Adrenal gland (tissue), 12 donors: ENCODE data around the gene SLC19A1. TPM values are rescaled to one million over a fixed set of nuclear protein-coding genes. Genes with fewer than 3 reads are reported as not detected.

Source experiments
- DNase-seq, 7 donors: peaks; one replicate each; pipeline ENCODE4 v3.0.0-alpha.2; 2019 to 2020
- H3K27ac ChIP-seq, 5 donors: fragments of 200-600 bp; sonication (generic) in 4 of 5; 1 replicate in 3 of 5; 2 replicates in 2 of 5; pipeline versions ENCODE4 v1.5.1 to v1.8.0; 2016 to 2020; ENCODE audit warnings: mild to moderate bottlenecking in 1 of 5
- H3K27me3 ChIP-seq: fragments of 200-600 bp; 2 replicates; pipeline ENCODE4 v1.8.0; 2021
- H3K36me3 ChIP-seq, 2 donors: fragments of 200-600 bp; replicated peaks in 1 of 2; 1 replicate in 1 of 2; 2 replicates in 1 of 2; pipeline versions ENCODE4 v1.5.1 to v1.8.0; 2018 to 2022
- H3K4me1 ChIP-seq, 2 donors: fragments of 200-600 bp; replicated peaks in 1 of 2; 1 replicate in 1 of 2; 2 replicates in 1 of 2; pipeline versions ENCODE4 v1.5.1 to v1.8.0; 2018 to 2021
- H3K4me3 ChIP-seq, 4 donors: fragments of 200-600 bp; sonication (generic) in 3 of 4; one replicate each; pipeline ENCODE4 v1.5.1; 2016 to 2018
- H3K9me3 ChIP-seq, 3 donors: fragments of 200-600 bp; sonication (generic) in 1 of 3; replicated peaks in 1 of 3; 1 replicate in 2 of 3; 2 replicates in 1 of 3; pipeline versions ENCODE4 v1.5.1 to v1.8.0; 2016 to 2021
- POLR2A ChIP-seq, 2 donors: fragments of 450-650 bp; IDR thresholded peaks; one replicate each; pipeline ENCODE4 v1.6.1; 2017; ENCODE audit warnings: antibody characterized with exemption in 2 of 2, mild to moderate bottlenecking in 2 of 2, moderate library complexity in 1 of 2
- WGBS, 4 donors: extraction: QIAGEN DNeasy Blood & Tissue Kit in 2 of 4; methylation state at CpG; one replicate each; pipeline versions ENCODE4 v1.1.5 to v1.1.7; 2013 to 2017; 5-methylcytosine and 5-hydroxymethylcytosine counted together
- intact Hi-C, 2 donors: fragments of 100-400 bp; cut with DNase I; formaldehyde crosslinking; loops; one replicate each; pipeline versions ENCODE4 v1.14.1 to v1.15.0; 2022 to 2023
- polyA plus RNA-seq, 3 donors: library from polyadenylated mRNA; stranded (reverse); fragments of 200-250 nt in 2 of 3; fragments of 350-450 nt in 1 of 3; fragmentation: Illumina TruSeq in 1 of 3; extraction: RNeasy Lipid Tissue Mini Kit (QIAGEN cat#74804) in 1 of 3; gene quantifications; one replicate each; pipeline ENCODE4 v1.2.3, GENCODE V29; 2013 to 2014
- total RNA-seq, 9 donors: library from RNA; depleted of rRNA in 4 of 9; stranded (reverse); fragments of >200 nt in 4 of 9; fragments of 120-200 nt in 1 of 9; fragmentation: NEBNext Ultra II Directional in 1 of 9; extraction: Animal tissue kit (Norgen Biotek cat#: 25700) in 1 of 9; gene quantifications; one replicate each; pipeline versions ENCODE4 v1.1.0 to v1.2.4, GENCODE V29; 2013 to 2023
- TF ChIP-seq, protein P1 (sequence below), 6 experiments: fragments of 450-650 bp in 4 of 6; fragments of 200-600 bp in 2 of 6; sonication (generic) in 1 of 6; IDR thresholded peaks; 1 replicate in 5 of 6; 2 replicates in 1 of 6; pipeline versions ENCODE4 v1.5.1 to v1.8.0; 2016 to 2021; ENCODE audit warnings: antibody characterized with exemption in 6 of 6, mild to moderate bottlenecking in 2 of 6, moderate library complexity in 1 of 6
- donor health status: healthy with polysubstance abuse.
- donor health status: Bipolar disorder and iron deficiency.
- donor health status: DM: yes; HTN: yes; CAD: no.
- donor health status: DM: no; HTN: no; CAD: no.
- donor health status: DM: no; HTN: no; CAD: no.
- donor health status: DM: yes; HTN: yes; CAD: no.

The SLC19A1 gene
- total and polyA plus RNA-seq, 12 donors: 1.7 to 21.2 (median 15.3) TPM

DNA sequence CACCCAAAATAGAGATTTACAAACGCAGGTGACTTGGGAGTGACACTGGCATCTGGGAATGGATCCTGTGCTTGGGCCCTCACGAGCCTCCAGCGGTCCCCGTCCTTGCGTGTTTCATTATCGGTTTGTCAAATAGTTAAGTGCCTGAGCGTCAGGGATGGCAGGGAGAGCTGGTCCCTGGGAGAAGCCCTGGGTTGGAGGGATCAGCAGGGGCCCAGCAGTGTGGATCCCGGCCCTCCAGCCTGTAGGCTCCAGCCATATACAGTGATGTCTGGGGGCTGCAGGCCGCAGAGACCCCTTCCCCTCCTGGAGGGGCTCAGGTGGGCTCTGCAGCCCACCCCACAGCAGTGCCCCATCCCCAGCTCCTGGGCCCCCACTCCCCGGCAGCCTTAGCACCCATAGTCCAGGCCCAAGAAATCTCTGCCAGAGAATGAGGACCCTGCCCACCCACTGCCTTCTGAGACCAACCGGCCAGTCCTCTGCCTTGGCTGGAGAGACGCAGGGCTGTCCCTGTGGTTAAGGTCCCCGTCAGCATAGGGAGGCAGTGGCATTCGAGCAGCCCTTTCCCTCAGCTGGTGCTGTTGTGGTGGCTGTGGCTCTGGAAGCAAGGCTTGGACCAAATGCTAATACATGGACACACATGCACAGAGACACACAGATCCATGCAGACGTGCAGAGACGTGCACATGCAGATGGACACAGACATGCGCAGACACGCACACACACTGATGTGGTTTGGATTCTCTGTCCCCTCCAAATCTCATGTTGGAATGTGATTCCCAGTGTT, 2.4 kb upstream of the SLC19A1 start:
- no peaks in the 10 kb centered on the region for H3K36me3 ChIP-seq
- H3K4me3 ChIP-seq: no peak overlapping the region
- TF ChIP-seq, protein P1, sequence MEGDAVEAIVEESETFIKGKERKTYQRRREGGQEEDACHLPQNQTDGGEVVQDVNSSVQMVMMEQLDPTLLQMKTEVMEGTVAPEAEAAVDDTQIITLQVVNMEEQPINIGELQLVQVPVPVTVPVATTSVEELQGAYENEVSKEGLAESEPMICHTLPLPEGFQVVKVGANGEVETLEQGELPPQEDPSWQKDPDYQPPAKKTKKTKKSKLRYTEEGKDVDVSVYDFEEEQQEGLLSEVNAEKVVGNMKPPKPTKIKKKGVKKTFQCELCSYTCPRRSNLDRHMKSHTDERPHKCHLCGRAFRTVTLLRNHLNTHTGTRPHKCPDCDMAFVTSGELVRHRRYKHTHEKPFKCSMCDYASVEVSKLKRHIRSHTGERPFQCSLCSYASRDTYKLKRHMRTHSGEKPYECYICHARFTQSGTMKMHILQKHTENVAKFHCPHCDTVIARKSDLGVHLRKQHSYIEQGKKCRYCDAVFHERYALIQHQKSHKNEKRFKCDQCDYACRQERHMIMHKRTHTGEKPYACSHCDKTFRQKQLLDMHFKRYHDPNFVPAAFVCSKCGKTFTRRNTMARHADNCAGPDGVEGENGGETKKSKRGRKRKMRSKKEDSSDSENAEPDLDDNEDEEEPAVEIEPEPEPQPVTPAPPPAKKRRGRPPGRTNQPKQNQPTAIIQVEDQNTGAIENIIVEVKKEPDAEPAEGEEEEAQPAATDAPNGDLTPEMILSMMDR (IDR thresholded peaks at IDR 0.05): no peak
- no peak for TF ChIP-seq POLR2A (IDR thresholded peaks at IDR 0.05)
- no peaks in the 10 kb centered on the region for H3K9me3 ChIP-seq
- H3K4me1 ChIP-seq: peaks cover 7 to 13% of the 10 kb centered on the region in 2 donors
- WGBS, 4 donors: 93 to 98% (median 96%) methylated on average over 6 to 18 of the region's 18 CpGs
- H3K27me3 ChIP-seq: no peaks in the 10 kb centered on the region
- DNase-seq: peak in 4 of 7 donors; percentile 0 to 48 (median 16)
- intact Hi-C loops: no loop called here
- no peak overlapping the region for H3K27ac ChIP-seq

DNA sequence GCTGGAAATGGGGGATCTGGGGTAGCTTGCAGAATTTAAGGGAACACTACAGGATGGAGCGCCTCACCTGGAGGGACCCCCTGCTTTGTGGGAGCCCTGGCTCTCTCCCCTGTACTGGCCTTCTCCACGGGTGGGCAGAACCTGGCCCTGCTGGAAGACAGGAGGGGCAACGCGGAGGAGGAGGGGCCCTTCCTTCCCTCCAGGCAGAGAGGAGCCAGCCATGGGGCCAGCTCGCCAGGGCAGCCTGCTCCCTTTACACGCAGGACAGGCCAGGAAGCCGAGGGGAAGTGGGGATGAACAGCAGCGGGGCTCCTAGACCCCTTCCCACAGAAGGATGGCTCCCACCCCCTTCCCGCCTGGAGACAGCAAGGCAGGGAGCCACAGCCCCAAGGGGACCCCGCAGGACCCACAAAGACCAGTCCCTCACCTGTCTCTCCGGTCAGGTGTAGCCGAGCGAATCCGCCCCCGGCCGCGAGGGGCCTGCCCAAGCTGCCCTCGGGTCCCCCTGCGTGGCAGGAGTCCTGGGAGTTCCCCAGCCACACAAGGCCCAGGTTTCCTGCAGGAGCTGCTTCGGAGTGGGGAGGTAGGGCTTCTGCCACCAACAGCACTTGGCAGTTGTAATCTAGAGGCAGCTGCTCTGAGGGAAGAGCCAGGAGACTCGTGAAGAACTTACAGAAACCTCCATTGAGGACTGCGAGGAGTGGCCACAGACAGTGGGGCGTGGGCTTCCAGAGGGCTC, 1.6 kb upstream of the SLC19A1 start:
- WGBS, 4 donors: 83 to 87% (median 85%) methylated on average over 6 to 23 of the region's 23 CpGs
- peak in 4 of 7 donors; percentile 0 to 51 (median 19) for DNase-seq
- Histone ChIP-seq H3K27me3 (no peaks in the 10 kb centered on the region), H3K36me3 (no peaks in the 10 kb centered on the region), H3K9me3 (no peaks in the 10 kb centered on the region), H3K4me3 (no peak overlapping the region), H3K27ac (no peak overlapping the region), H3K4me1 (peaks cover 7 to 13% of the 10 kb centered on the region in 2 donors)
- intact Hi-C loops: no loop called here
- no peak for TF ChIP-seq POLR2A (IDR thresholded peaks at IDR 0.05)
- TF ChIP-seq, protein P1 (IDR thresholded peaks at IDR 0.05): no peak

- no peaks in the 10 kb centered on the region for H3K36me3 ChIP-seq
- H3K9me3 ChIP-seq: no peaks in the 10 kb centered on the region
- intact Hi-C loops: no loop called here
- H3K27ac ChIP-seq: no peak overlapping the region
- H3K4me1 ChIP-seq: peaks cover 7 to 13% of the 10 kb centered on the region in 2 donors
- peak in 3 of 7 donors; percentile 1 to 26 (median 17) for DNase-seq
- H3K27me3 ChIP-seq: no peaks in the 10 kb centered on the region
- TF ChIP-seq POLR2A (IDR thresholded peaks at IDR 0.05): no peak
- 76 to 84% (median 80%) methylated on average over 4 to 11 of the region's 11 CpGs for WGBS, 4 donors
- H3K4me3 ChIP-seq: no peak overlapping the region
Observed at GRCh38 chr21:45543371-45543709, 1.1 kb upstream of the SLC19A1 start.

GRCh38 chr21:45542667-45543370, 579 bp upstream of the SLC19A1 start:
- peak overlapping the region in 2 of 5 donors; percentile 47 to 80 for H3K27ac ChIP-seq
- peak overlapping the region in 2 of 4 donors; percentile 53 to 94 for H3K4me3 ChIP-seq
- peaks cover 7 to 13% of the 10 kb centered on the region in 2 donors for H3K4me1 ChIP-seq
- DNase-seq: peak; percentile 7 to 57 (median 42)
- no peaks in the 10 kb centered on the region for H3K9me3 ChIP-seq
- WGBS, 4 donors: 12 to 70% (median 13%) methylated on average over 1 to 55 of the region's 55 CpGs
- intact Hi-C loops: no loop called here
- no peak for TF ChIP-seq POLR2A (IDR thresholded peaks at IDR 0.05)
- TF ChIP-seq, protein P1 (IDR thresholded peaks at IDR 0.05): no peak
- no peaks in the 10 kb centered on the region for H3K36me3 ChIP-seq
- no peaks in the 10 kb centered on the region for H3K27me3 ChIP-seq
